GM20000 (cell line): ENCODE data around the gene ASCC3.

ENCODE experiments used
- DNase-seq: peaks from one replicate; pipeline ENCODE4 v3.0.0; 2012; ENCODE audit warnings: low spot score
- TF ChIP-seq, protein P1 (sequence below): IDR thresholded peaks from 2 replicates; pipeline ENCODE4 v1.5.1; 2012; ENCODE audit warnings: mild to moderate bottlenecking, control low read depth; ENCODE audit errors: extremely low read depth, missing control alignments

ASCC3 gene

DNA sequence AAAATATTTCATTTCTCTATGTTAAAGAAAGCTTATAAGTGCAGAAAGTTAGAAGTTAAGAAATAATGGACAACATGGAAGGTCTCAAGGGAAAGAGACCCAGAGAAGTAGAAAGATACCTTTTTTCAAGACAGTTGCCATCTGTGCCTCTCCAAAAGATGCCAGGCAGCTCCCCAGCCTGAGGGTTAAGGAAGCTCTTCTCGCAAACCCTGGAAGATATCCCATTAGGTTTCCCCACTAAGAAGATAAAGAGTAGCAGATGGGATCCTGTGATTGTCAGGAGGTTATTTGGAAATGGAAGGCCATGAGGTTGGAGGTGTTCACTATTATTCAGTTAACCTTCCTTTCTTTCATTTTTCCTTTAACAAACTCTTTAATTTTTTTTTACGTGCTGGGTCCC, 306.3 kb downstream of the ASCC3 start:
- TF ChIP-seq, protein P1, sequence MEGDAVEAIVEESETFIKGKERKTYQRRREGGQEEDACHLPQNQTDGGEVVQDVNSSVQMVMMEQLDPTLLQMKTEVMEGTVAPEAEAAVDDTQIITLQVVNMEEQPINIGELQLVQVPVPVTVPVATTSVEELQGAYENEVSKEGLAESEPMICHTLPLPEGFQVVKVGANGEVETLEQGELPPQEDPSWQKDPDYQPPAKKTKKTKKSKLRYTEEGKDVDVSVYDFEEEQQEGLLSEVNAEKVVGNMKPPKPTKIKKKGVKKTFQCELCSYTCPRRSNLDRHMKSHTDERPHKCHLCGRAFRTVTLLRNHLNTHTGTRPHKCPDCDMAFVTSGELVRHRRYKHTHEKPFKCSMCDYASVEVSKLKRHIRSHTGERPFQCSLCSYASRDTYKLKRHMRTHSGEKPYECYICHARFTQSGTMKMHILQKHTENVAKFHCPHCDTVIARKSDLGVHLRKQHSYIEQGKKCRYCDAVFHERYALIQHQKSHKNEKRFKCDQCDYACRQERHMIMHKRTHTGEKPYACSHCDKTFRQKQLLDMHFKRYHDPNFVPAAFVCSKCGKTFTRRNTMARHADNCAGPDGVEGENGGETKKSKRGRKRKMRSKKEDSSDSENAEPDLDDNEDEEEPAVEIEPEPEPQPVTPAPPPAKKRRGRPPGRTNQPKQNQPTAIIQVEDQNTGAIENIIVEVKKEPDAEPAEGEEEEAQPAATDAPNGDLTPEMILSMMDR = no peak

DNA sequence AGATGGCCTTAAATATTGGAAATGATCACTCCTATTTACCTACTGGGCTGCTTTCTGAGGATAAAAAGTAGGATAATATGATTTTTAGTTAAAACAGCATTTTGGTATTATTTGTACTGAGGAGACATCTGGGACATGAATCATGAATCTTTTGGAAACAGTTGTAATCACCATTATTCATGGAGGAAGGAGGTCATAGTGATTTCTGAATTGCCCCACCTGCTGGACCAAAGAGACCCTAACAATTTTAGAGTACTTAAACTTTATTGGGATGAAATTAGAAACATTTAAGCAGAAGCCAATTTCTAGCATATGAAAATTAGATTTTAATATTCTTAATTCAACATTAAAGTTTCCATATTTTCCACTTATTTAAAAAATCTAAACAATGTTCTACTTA, 308.0 kb downstream of the ASCC3 start:
- DNase-seq = no peak
- TF ChIP-seq, protein P1 = no peak

More for the DNA sequence above, 306.3 kb downstream of the ASCC3 start:
- no peak for DNase-seq

DNA sequence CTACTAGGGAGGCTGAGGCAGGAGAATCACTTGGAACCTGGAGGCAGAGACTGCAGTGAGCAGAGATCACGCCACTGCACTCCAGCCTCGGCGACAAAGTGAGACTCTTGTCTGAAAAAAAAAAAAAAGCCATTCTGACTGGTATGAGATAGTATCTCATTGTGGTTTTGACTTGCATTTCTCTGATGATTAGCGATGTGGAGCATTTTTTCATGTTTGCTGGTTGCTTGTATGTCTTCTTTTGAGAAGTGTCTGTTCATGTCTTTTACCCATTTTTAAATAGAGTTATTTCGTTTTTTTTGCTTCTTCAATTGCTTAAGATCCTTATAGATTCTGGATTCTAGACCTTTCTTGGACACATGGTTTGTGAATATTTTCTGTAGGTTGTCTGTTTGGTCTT, 312.9 kb downstream of the ASCC3 start:
- DNase-seq = no peak
- TF ChIP-seq, protein P1 = no peak

DNA sequence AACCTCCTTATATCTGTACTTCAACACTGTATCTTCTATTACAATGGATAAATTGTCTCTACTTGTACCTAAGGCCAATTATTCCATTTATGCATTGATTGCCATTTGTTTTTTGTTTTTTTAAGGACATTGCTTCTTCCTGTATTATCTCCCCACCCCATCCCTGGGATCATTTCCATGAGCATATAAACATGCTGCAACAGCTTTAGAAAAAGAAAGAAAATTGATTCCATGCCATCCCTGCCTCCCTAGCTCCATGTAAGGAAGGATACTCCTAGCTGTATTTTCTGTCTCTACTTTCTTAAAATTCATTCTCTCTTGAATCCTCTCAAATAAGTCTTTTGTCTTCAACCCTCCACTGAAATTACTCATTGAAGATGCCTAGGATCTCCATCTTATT, 314.6 kb downstream of the ASCC3 start:
- TF ChIP-seq, protein P1 = no peak
- no peak for DNase-seq

DNA sequence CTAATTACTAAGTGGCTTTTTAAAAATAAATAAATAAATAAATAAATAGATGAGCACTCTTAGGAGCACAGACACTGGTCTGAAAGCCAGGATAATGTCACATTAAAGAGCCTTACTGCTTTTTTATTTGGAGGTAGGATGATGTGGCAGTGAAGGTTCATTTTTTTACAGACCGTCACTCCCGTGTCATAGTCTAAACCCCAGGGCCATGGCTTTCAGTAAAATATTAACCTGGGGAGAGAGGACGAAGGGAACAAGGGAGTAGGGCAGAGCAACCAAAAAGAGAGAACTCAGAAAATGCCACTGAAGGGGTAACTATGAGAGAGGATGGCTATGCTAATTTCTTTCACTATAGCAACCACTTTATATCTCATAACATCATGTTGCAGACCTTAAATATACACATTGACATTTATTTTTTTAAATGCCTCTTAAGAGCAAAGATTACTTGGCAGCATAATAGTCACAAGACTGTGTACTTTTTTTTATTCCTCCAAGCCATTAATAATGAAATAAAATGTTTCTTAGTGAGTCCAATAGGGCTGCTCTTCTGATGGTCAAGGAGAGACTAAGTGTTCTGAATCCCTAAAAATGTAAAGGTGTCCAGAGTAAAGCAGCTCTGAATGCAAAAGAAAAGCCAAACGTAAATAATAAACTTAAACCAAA, 315.6 kb downstream of the ASCC3 start:
- DNase-seq = no peak
- TF ChIP-seq, protein P1 = no peak

DNA sequence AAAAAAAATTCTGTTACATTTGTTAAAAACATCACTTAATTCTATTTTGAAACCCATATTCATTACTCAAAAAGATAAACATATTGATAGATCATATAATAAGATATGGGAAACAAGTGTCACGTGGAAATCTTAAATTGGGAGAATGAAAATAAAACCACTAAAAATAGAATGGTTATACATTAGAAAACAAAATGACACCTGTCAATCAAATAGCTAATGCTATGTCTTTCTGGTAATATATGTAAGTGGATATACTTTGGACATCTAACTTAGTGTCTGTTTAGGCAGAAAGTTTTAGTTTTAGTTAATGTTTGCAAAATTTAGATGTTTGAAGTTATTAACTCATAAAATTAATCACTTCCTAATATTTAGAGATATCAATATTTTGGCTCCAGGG, 321.3 kb downstream of the ASCC3 start:
- TF ChIP-seq, protein P1 = no peak
- DNase-seq = no peak

DNA sequence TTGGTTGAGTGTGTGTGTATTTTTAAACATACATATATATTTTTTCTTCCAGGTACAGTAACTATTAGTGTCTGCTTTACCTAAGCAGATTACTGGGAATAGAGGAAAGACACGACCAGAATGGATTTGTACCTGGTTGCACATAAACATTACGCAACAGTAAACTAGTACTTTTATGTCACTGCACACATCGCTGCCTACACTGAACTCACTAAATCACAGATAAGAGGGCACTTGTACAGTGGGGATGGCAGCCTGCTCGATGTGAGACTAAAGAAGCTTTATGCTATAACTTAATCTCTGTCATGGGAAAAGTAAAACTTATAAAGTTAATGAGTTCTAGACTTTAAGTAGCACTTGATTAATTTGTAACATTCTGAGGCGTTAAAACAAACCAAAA, 326.9 kb downstream of the ASCC3 start:
- TF ChIP-seq, protein P1 = no peak
- no peak for DNase-seq
